ENCODE data around the gene CIT.

The CIT gene

GRCh38 chr12:119825262-119825661 lies 51.9 kb downstream of the CIT start:
- H3K4me3 ChIP-seq (ENCODE audit: low read depth, low read length), result no peak overlapping the region
- TF ChIP-seq CTCF (IDR thresholded peaks at IDR 0.05; ENCODE audit: low read depth, low read length), result no peak

DNA sequence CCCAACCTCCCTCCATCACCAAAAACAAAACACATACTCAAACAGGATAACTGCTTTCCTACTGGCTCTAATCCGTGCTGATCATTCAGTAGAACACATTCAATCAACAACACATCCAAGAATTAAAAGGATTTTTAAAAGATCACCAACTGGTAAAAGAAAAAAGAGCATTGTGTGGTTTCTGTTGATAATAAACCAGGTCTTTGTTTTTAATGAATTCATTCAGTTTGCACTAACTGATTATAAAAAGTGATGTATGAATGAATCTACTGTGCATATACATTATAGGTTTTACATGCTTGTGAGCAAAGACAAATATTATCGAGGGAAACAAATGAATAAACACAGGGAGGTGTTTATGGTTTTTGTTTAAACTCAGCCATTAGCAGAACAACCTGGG lies 55.1 kb downstream of the CIT start:
- H3K4me3 ChIP-seq (ENCODE audit: low read depth, low read length), result no peak overlapping the region
- no peak for TF ChIP-seq CTCF (IDR thresholded peaks at IDR 0.05; ENCODE audit: low read depth, low read length)

DNA sequence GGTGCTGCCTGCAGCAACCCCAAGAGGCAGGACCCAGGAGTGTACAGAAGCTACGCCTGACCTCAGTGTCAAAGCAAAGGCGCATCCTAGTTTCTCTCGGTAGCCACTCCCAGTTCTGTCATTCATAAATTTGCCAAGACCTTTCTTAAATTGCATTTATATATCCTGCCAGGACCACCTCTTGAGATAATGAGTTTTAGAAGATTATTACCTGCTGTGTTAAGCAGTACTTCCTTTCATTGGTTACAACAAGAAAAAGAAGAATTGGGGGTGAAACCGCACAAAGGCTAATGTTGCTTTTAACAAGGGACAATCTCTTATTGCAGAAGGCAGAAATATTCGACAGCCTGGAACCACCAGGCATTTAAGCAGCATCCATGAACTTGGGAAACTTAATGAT lies 57.8 kb downstream of the CIT start:
- TF ChIP-seq CTCF (IDR thresholded peaks at IDR 0.05; ENCODE audit: low read depth, low read length), result no peak
- H3K4me3 ChIP-seq (ENCODE audit: low read depth, low read length), result no peak overlapping the region

GRCh38 chr12:119817546-119818343 lies 59.4 kb downstream of the CIT start:
- H3K4me3 ChIP-seq (ENCODE audit: low read depth, low read length), result no peak overlapping the region
- TF ChIP-seq CTCF (IDR thresholded peaks at IDR 0.05; ENCODE audit: low read depth, low read length), result no peak

GRCh38 chr12:119809023-119809422 lies 68.1 kb downstream of the CIT start:
- TF ChIP-seq CTCF (IDR thresholded peaks at IDR 0.05; ENCODE audit: low read depth, low read length), result no peak
- no peak overlapping the region for H3K4me3 ChIP-seq (ENCODE audit: low read depth, low read length)

- no peak overlapping the region for H3K4me3 ChIP-seq (ENCODE audit: low read depth, low read length)
Observed at GRCh38 chr12:119808441-119808840, 68.7 kb downstream of the CIT start.

More at GRCh38 chr12:119808441-119808840, 68.7 kb downstream of the CIT start:
- no peak for TF ChIP-seq CTCF (IDR thresholded peaks at IDR 0.05; ENCODE audit: low read depth, low read length)

Data from WI38 (cell line).